Tibial artery (tissue), 4 donors: ENCODE data around the gene WFS1.

Source experiments
- DNase-seq, 2 donors: peaks; one replicate each; pipeline ENCODE4 v3.0.0-alpha.2; 2019
- H3K27ac ChIP-seq, 2 donors: fragments of 200-600 bp; sonication (generic) in 1 of 2; 1 replicate in 1 of 2; 2 replicates in 1 of 2; pipeline ENCODE4 v1.5.1; 2018 to 2019; ENCODE audit warnings: mild to moderate bottlenecking in 1 of 2
- H3K27me3 ChIP-seq, 2 donors: fragments of 200-600 bp; sonication (generic) in 1 of 2; one replicate each; pipeline versions ENCODE4 v1.5.1 to v1.6.0; 2016 to 2019
- H3K36me3 ChIP-seq, 3 donors: fragments of 200-600 bp; sonication (generic) in 2 of 3; one replicate each; pipeline ENCODE4 v1.5.1; 2016 to 2019; ENCODE audit warnings: mild to moderate bottlenecking in 2 of 3
- H3K4me1 ChIP-seq, 4 donors: fragments of 200-600 bp; sonication (generic) in 2 of 4; 1 replicate in 3 of 4; 2 replicates in 1 of 4; pipeline ENCODE4 v1.5.1; 2016 to 2019
- H3K4me3 ChIP-seq, 2 donors: fragments of 200-600 bp; sonication (generic) in 1 of 2; 1 replicate in 1 of 2; 2 replicates in 1 of 2; pipeline ENCODE4 v1.5.1; 2018 to 2019; ENCODE audit warnings: mild to moderate bottlenecking in 2 of 2
- H3K9me3 ChIP-seq, 3 donors: fragments of 200-600 bp; sonication (generic) in 1 of 3; one replicate each; pipeline ENCODE4 v1.5.1; 2016 to 2019
- intact Hi-C: fragments of 100-400 bp; cut with DNase I; formaldehyde crosslinking; loops from one replicate; pipeline ENCODE4 v1.15.0; 2023; ENCODE audit warnings: low total_unique reads
- TF ChIP-seq, protein P1 (sequence below), 2 experiments: fragments of 200-600 bp in 1 of 2; fragments of 450-650 bp in 1 of 2; IDR thresholded peaks; one replicate each; pipeline ENCODE4 v1.5.1; 2017 to 2019; ENCODE audit warnings: antibody characterized with exemption in 2 of 2, mild to moderate bottlenecking in 1 of 2, moderate library complexity in 1 of 2

The WFS1 gene

DNA sequence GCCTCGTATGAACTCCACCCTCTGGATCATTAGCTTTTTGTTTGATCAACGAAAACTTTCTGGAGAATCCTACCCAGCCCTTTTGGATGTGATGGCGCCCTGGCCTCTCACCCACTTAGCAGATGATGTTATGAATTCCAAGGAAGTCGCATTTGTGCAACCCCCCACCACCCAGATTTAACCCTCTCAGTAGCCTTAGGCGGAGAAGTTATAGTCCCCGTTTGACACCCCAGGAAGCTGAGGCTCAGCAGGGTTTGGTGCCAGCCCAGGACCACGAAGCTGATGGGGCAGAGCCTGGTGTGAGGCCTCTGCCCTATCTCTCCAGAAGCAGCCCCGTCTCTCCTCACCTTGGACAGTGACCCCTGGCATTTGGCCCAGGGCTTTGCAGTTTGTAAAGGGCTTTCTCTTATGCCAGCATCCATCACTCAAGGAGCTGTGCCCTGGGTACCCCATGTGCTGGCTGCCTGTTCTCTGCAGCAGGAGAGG is 1.0 kb downstream of the WFS1 start:
- H3K9me3 ChIP-seq: no peaks in the 10 kb centered on the region
- peaks cover 0 to 61% (median 52%) of the 10 kb centered on the region in 4 donors for H3K4me1 ChIP-seq
- H3K4me3 ChIP-seq: peak overlapping the region; percentile 83 to 84
- H3K27me3 ChIP-seq: no peaks in the 10 kb centered on the region
- H3K36me3 ChIP-seq: no peaks in the 10 kb centered on the region
- TF ChIP-seq, protein P1, sequence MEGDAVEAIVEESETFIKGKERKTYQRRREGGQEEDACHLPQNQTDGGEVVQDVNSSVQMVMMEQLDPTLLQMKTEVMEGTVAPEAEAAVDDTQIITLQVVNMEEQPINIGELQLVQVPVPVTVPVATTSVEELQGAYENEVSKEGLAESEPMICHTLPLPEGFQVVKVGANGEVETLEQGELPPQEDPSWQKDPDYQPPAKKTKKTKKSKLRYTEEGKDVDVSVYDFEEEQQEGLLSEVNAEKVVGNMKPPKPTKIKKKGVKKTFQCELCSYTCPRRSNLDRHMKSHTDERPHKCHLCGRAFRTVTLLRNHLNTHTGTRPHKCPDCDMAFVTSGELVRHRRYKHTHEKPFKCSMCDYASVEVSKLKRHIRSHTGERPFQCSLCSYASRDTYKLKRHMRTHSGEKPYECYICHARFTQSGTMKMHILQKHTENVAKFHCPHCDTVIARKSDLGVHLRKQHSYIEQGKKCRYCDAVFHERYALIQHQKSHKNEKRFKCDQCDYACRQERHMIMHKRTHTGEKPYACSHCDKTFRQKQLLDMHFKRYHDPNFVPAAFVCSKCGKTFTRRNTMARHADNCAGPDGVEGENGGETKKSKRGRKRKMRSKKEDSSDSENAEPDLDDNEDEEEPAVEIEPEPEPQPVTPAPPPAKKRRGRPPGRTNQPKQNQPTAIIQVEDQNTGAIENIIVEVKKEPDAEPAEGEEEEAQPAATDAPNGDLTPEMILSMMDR (IDR thresholded peaks at IDR 0.05): no peak
- peak overlapping the region; percentile 80 to 89 for H3K27ac ChIP-seq
- intact Hi-C loops: no loop called here
- no peak for DNase-seq

- intact Hi-C loops: no loop called here
- Histone ChIP-seq H3K27me3 (no peaks in the 10 kb centered on the region), H3K36me3 (no peaks in the 10 kb centered on the region), H3K9me3 (no peaks in the 10 kb centered on the region), H3K4me1 (peaks cover 0 to 67% (median 55%) of the 10 kb centered on the region in 4 donors), H3K27ac (peak overlapping the region; percentile 80 to 89), H3K4me3 (peak overlapping the region; percentile 83 to 84)
- DNase-seq: no peak
- TF ChIP-seq, protein P1 (IDR thresholded peaks at IDR 0.05): no peak
Observed at GRCh38 chr4:6271206-6271605, 1.6 kb downstream of the WFS1 start.

DNA sequence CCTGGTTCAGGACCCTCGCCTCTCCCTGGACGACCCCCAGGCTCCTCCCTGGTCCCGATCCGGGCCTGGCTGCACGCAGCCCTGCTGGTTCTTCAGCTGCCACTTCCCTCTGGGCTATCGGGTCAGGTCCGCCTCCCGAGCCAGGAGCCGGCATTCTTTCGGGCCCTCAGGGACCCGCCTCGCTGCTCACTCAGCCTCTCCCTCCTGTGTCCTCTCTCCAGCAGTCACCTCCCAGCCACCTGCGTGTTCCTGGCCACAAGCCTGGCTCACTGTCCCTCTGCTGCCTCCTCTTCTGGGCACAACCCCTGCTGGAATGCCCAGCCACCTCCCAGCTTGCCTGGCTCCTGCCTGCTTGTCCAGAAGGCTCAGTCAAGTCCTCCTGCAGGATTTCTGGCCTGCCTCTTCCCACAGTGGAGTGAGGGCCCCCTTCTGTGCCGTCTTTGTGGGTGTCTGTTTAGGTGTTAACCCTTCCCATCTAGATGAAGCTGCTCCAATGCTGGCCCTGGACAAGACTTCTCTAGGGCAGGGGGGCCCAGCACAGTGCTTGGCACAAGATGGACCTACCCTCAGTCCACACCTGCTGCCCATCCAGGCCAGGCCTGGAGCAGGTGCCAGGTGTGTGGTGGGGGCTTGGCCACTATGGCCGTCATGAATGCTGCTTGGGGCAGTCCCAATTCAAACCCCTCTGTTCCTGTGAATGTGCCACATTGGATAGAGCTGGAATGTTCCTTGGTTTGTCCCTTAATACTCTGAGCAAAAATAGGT is 2.2 kb downstream of the WFS1 start:
- intact Hi-C loops: no loop called here
- Histone ChIP-seq H3K36me3 (no peaks in the 10 kb centered on the region), H3K4me1 (peaks cover 0 to 73% (median 62%) of the 10 kb centered on the region in 4 donors), H3K9me3 (no peaks in the 10 kb centered on the region), H3K27me3 (no peaks in the 10 kb centered on the region), H3K4me3 (peak overlapping the region; percentile 83 to 84), H3K27ac (peak overlapping the region; percentile 80 to 89)
- peak in 1 of 2 donors; percentile 84 for DNase-seq
- TF ChIP-seq, protein P1 (IDR thresholded peaks at IDR 0.05): no peak

- peaks cover 0 to 85% (median 71%) of the 10 kb centered on the region in 4 donors for H3K4me1 ChIP-seq
Observed at GRCh38 chr4:6272863-6273660, 3.4 kb downstream of the WFS1 start.

DNA sequence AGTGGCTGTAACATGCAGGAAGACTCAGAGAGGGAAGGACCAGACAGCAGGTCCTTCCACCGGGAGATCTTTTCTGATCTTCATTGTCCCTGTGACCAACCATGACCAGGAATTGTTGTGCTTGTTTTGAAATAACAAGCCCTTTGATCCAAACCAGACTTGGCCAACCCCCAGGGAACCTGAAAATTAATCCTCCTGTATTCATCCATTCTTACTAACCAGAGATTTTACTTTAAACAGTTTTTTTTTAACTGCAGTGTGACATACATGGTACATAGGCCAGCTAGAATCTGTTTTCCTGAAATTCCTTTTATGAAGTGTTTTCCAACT is 4.0 kb downstream of the WFS1 start:
- intact Hi-C loops: no loop called here
- H3K4me1 ChIP-seq: peaks cover 0 to 91% (median 74%) of the 10 kb centered on the region in 4 donors

More at GRCh38 chr4:6272863-6273660, 3.4 kb downstream of the WFS1 start:
- DNase-seq: no peak
- H3K27ac ChIP-seq: peak overlapping the region; percentile 80 to 89
- H3K36me3 ChIP-seq: peaks cover 6 to 10% (median 8%) of the 10 kb centered on the region in 3 donors
- TF ChIP-seq, protein P1 (IDR thresholded peaks at IDR 0.05): no peak
- H3K4me3 ChIP-seq: peak overlapping the region; percentile 10 to 27
- no peaks in the 10 kb centered on the region for H3K9me3 ChIP-seq
- intact Hi-C loops: no loop called here
- H3K27me3 ChIP-seq: no peaks in the 10 kb centered on the region

More for the DNA sequence above, 4.0 kb downstream of the WFS1 start:
- Histone ChIP-seq H3K9me3 (no peaks in the 10 kb centered on the region), H3K36me3 (peaks cover 11 to 15% (median 12%) of the 10 kb centered on the region in 3 donors), H3K27ac (peak overlapping the region; percentile 80 to 89), H3K4me3 (peak overlapping the region; percentile 9 to 27), H3K27me3 (no peaks in the 10 kb centered on the region)
- DNase-seq: no peak
- TF ChIP-seq, protein P1 (IDR thresholded peaks at IDR 0.05): no peak
